ENCODE measurements around the gene GALK2. TPM values are rescaled to one million over a fixed set of nuclear protein-coding genes. Genes with fewer than 3 reads are reported as not detected.

Gene GALK2
- total RNA-seq, 1 experiment from 2014 or later = 43.5 TPM

DNA sequence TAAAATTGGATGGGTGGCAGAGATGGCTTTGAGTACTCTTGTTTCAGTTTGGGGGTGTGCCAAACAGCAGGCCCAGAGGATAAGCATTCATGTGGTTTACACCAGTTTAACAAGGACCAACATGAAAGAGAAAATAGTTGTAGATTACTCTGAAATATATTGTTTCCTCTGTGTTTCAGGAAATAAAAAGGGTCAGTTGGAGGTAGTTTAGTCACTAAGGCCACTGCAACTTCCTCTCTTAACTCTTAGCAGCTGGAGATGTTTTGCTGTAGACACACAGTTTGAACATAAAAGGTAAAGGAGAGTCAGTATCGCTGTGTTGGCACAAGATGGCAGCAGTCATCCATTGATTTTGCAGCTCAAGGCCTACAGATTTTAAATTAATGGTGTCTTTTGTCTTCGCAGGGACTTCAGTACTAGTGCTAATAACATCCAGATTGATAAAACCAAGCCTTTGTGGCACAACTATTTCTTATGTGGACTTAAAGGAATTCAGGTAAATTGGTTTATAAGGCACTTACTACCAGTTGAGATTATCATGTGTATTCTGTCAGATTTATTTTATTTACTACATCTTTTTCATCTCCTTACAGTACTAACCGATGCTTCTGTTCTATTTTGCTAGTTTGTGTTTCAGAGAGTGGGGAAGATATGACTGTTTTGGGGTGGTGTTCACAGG, 65.5 kb downstream of the GALK2 start:
- ChIA-PET CTCF (interaction anchor here (0.5 to 4.3 kb wide), 26 partner anchors 10 to 1062 kb away, joined by 3 to 42 read pairs (median 3); partner anchors contain the start of gene FGF7), POLR2A (interaction anchor here (0.6 to 1.3 kb wide), 4 partner anchors 66 to 667 kb away, joined by 3 to 5 read pairs (median 4); partner anchors contain the start of gene GALK2)
- H3K27me3 Mint-ChIP-seq (ENCODE audit: insufficient read depth, unreplicated experiment) = no peaks in the 10 kb centered on the region
- TF ChIP-seq CTCF (IDR thresholded peaks at IDR 0.05; ENCODE audit: unreplicated experiment) = peak; percentile 74
- H3K36me3 Mint-ChIP-seq (ENCODE audit: insufficient read depth, unreplicated experiment) = peaks cover 28% of the 10 kb centered on the region
- no peak overlapping the region for H3K4me3 Mint-ChIP-seq (ENCODE audit: unreplicated experiment)
- intact Hi-C loops (cut with micrococcal nuclease) = loop anchor here (1.0 to 5.0 kb wide), 7 partner anchors 187 to 909 kb away; partner anchors contain the start of genes DTWD1 and FAM227B
- peaks cover 9% of the 10 kb centered on the region for H3K4me1 Mint-ChIP-seq (ENCODE audit: insufficient read depth, unreplicated experiment)
- peak overlapping the region; percentile 35 for H3K27ac Mint-ChIP-seq (ENCODE audit: low read depth, unreplicated experiment)
- no TSS peak for BruUV-seq (replicated peaks)
- DNase-seq (ENCODE audit: unreplicated experiment) = peak; percentile 69
- no peaks in the 10 kb centered on the region for H3K9me3 Mint-ChIP-seq (ENCODE audit: unreplicated experiment)

- intact Hi-C loops (cut with micrococcal nuclease) = loop anchor here (5.0 kb wide), 1 partner anchor 665 kb away; no protein-coding TSS in a partner anchor
- CTCF ChIA-PET = interaction anchor here (0.6 to 4.3 kb wide), 12 partner anchors 8 to 911 kb away, joined by 3 to 42 read pairs (median 4); partner anchors contain the start of gene FGF7
- H3K27me3 Mint-ChIP-seq (ENCODE audit: insufficient read depth, unreplicated experiment) = no peaks in the 10 kb centered on the region
- no peak overlapping the region for H3K27ac Mint-ChIP-seq (ENCODE audit: low read depth, unreplicated experiment)
- no peak overlapping the region for H3K4me3 Mint-ChIP-seq (ENCODE audit: unreplicated experiment)
- H3K4me1 Mint-ChIP-seq (ENCODE audit: insufficient read depth, unreplicated experiment) = peaks cover 5% of the 10 kb centered on the region
- no peak for DNase-seq (ENCODE audit: unreplicated experiment)
- BruUV-seq (replicated peaks) = no TSS peak
- POLR2A ChIA-PET = interaction anchor here (0.8 to 1.2 kb wide), 3 partner anchors 665 to 908 kb away, joined by 3 to 4 read pairs (median 4); no protein-coding TSS in a partner anchor
- H3K36me3 Mint-ChIP-seq (ENCODE audit: insufficient read depth, unreplicated experiment) = peaks cover 20% of the 10 kb centered on the region
- H3K9me3 Mint-ChIP-seq (ENCODE audit: unreplicated experiment) = no peaks in the 10 kb centered on the region
- TF ChIP-seq CTCF (IDR thresholded peaks at IDR 0.05; ENCODE audit: unreplicated experiment) = no peak
These were observed 66.8 kb downstream of the GALK2 start for GRCh38 chr15:49236869-49237268.

DNA sequence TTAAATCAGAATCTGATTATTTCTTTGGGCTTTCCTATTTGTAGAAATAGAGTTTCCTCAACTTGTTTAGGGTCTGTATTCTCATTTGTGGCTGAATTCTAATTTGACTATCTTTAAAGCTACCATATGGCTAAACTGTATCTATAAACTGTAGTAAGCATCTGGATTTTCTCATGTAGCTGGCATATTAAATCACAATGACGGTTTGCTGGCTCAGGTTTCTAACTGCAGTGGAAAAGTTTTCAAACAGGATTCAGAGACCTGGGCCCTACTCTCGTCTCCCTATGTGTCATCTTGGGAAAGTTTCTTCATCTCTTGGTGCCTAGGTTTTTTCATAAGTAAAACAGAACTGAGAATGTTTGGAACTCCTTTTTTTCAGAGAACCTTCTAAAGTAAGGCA, 68.3 kb downstream of the GALK2 start:
- intact Hi-C loops (cut with micrococcal nuclease) = loop anchor here (5.0 kb wide), 1 partner anchor 664 kb away; no protein-coding TSS in a partner anchor
- ChIA-PET POLR2A (interaction anchor here (0.6 kb wide), 1 partner anchor 44 kb away, joined by 3 read pairs; no protein-coding TSS in a partner anchor), CTCF (interaction anchor here (0.6 to 4.3 kb wide), 2 partner anchors 183 to 1101 kb away, joined by 3 to 42 read pairs; partner anchors contain the start of gene FGF7)
- H3K4me1 Mint-ChIP-seq (ENCODE audit: insufficient read depth, unreplicated experiment) = peaks cover 5% of the 10 kb centered on the region
- H3K36me3 Mint-ChIP-seq (ENCODE audit: insufficient read depth, unreplicated experiment) = peaks cover 20% of the 10 kb centered on the region
- H3K9me3 Mint-ChIP-seq (ENCODE audit: unreplicated experiment) = no peaks in the 10 kb centered on the region
- H3K27ac Mint-ChIP-seq (ENCODE audit: low read depth, unreplicated experiment) = no peak overlapping the region
- BruUV-seq (replicated peaks) = no TSS peak
- DNase-seq (ENCODE audit: unreplicated experiment) = no peak
- no peak for TF ChIP-seq CTCF (IDR thresholded peaks at IDR 0.05; ENCODE audit: unreplicated experiment)
- no peaks in the 10 kb centered on the region for H3K27me3 Mint-ChIP-seq (ENCODE audit: insufficient read depth, unreplicated experiment)
- no peak overlapping the region for H3K4me3 Mint-ChIP-seq (ENCODE audit: unreplicated experiment)

DNA sequence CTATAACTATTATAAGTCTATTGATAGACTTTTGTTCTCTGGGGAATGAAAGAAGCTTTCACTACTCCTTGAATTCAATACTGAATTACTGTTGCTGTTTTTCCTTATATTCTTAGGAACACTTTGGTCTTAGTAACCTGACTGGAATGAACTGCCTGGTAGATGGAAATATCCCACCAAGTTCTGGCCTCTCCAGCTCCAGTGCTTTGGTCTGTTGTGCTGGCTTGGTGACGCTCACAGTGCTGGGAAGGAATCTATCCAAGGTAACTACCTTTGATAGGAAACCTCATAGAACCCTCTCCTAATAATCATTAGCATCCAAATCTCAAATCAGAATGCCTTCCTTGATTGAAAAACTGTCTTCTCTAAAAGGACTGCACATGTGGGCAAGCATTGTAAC, 69.1 kb downstream of the GALK2 start:
- intact Hi-C loops (cut with micrococcal nuclease) = loop anchor here (5.0 kb wide), 1 partner anchor 663 kb away; no protein-coding TSS in a partner anchor
- Mint-ChIP-seq H3K27me3 (ENCODE audit: insufficient read depth, unreplicated experiment) (no peaks in the 10 kb centered on the region), H3K36me3 (ENCODE audit: insufficient read depth, unreplicated experiment) (peaks cover 27% of the 10 kb centered on the region), H3K4me1 (ENCODE audit: insufficient read depth, unreplicated experiment) (peaks cover 5% of the 10 kb centered on the region), H3K4me3 (ENCODE audit: unreplicated experiment) (no peak overlapping the region), H3K9me3 (ENCODE audit: unreplicated experiment) (no peaks in the 10 kb centered on the region), H3K27ac (ENCODE audit: low read depth, unreplicated experiment) (no peak overlapping the region)
- BruUV-seq (replicated peaks) = no TSS peak
- POLR2A ChIA-PET = interaction anchor here (0.8 kb wide), 1 partner anchor 383 kb away, joined by 3 read pairs; no protein-coding TSS in a partner anchor
- no peak for DNase-seq (ENCODE audit: unreplicated experiment)
- CTCF ChIA-PET = interaction anchor here (0.7 kb wide), 1 partner anchor 765 kb away, joined by 3 read pairs; no protein-coding TSS in a partner anchor
- no peak for TF ChIP-seq CTCF (IDR thresholded peaks at IDR 0.05; ENCODE audit: unreplicated experiment)
